ENCODE results near the gene RNF224. TPM values are rescaled to one million over a fixed set of nuclear protein-coding genes. Genes with fewer than 3 reads are reported as not detected.
A peak's percentile ranks its signal among the peaks of the same experiment; 100 is the strongest.

The RNF224 gene
- total RNA-seq, 2 experiments from 2014 or later, result not detected

DNA sequence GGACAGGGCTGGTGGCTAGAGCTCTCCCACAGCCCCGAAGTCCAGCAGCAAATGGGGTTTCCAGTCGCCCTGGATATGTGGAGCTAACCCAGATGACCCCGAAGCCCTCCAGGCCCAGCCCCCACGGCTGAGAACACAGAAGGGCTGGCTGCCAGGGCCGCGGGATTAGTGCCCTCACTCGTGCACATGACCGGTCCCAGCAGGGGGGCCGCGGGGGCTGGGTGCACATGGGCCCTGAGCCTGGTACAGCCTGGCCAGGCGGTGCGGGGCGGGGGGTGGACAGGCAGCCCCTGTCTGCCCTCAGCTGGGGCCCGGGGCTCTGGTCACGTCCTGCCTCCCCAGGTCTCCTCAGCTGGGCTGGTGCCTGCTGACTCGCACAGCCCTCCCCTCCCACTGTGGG, 32.9 kb upstream of the RNF224 start:
- Mint-ChIP-seq H3K36me3 (peaks cover 6% of the 10 kb centered on the region), H3K4me1 (ENCODE audit: low read depth) (peaks cover 13% of the 10 kb centered on the region), H3K9me3 (no peaks in the 10 kb centered on the region), H3K4me3 (no peak overlapping the region), H3K27ac (no peak overlapping the region), H3K27me3 (no peaks in the 10 kb centered on the region)
- ChIA-PET POLR2A (no interaction called here), CTCF (interaction anchor here (1.4 kb wide), 1 partner anchor 42 kb away, joined by 4 read pairs; no protein-coding TSS in a partner anchor)
- intact Hi-C loops (cut with micrococcal nuclease), result no loop called here
- no peak for DNase-seq

- DNase-seq, result no peak
- Mint-ChIP-seq H3K36me3 (peaks cover 6% of the 10 kb centered on the region), H3K27ac (no peak overlapping the region), H3K4me1 (ENCODE audit: low read depth) (peaks cover 10% of the 10 kb centered on the region), H3K27me3 (no peaks in the 10 kb centered on the region), H3K4me3 (no peak overlapping the region), H3K9me3 (no peaks in the 10 kb centered on the region)
- ChIA-PET CTCF (no interaction called here), POLR2A (no interaction called here)
- intact Hi-C loops (cut with micrococcal nuclease), result no loop called here
Measured at GRCh38 chr9:137194909-137195308, 32.4 kb upstream of the RNF224 start.

DNA sequence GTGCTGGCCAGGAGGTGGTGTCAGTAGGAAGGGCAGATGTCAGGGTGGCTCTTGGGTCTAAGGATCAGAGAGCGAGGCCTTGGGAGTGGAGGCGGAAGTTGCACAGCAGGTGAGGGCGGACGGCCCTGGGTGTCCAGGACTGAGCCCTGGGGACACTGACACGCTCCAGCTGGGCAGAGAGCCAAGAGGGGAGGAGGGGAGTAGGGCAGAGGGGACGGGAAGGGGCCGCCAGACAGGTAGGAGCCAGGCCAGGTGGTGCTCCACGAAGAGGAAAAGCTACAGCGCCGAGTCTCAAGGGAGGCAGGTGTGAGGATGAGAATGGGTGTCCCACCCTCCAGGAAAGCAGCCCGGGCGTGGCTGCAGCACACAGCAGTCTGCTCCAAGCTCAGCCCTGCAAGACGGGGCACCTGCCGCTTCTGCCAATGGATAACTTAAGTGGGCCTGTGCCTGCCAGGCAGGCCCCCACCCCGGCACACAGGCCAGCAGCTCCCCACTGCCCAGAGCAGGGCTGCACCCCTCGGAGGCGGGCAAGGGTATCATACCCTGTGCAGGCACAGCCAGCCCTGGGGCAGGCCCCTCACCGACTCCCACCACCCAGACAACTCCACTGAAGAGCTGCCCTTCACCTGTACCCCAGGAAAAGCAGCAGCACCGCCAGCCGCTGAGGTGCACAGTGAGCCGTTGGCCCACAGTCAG, 31.6 kb upstream of the RNF224 start:
- H3K27me3 Mint-ChIP-seq, result no peaks in the 10 kb centered on the region
- intact Hi-C loops (cut with micrococcal nuclease), result no loop called here
- H3K36me3 Mint-ChIP-seq, result peaks cover 3% of the 10 kb centered on the region
- H3K9me3 Mint-ChIP-seq, result no peaks in the 10 kb centered on the region
- H3K4me1 Mint-ChIP-seq (ENCODE audit: low read depth), result peaks cover 7% of the 10 kb centered on the region
- ChIA-PET CTCF (no interaction called here), POLR2A (no interaction called here)
- no peak overlapping the region for H3K4me3 Mint-ChIP-seq
- no peak for DNase-seq
- H3K27ac Mint-ChIP-seq, result no peak overlapping the region

- Mint-ChIP-seq H3K4me1 (ENCODE audit: low read depth) (peaks cover 15% of the 10 kb centered on the region), H3K9me3 (no peaks in the 10 kb centered on the region), H3K4me3 (no peak overlapping the region), H3K36me3 (no peaks in the 10 kb centered on the region), H3K27me3 (no peaks in the 10 kb centered on the region), H3K27ac (no peak overlapping the region)
- POLR2A ChIA-PET, result interaction anchor here (0.9 to 1.2 kb wide), 2 partner anchors 9 to 12 kb away, joined by 3 to 4 read pairs; no protein-coding TSS in a partner anchor
- intact Hi-C loops (cut with micrococcal nuclease), result no loop called here
- CTCF ChIA-PET, result interaction anchor here (1.3 to 2.2 kb wide), 3 partner anchors 9 to 76 kb away, joined by 3 to 8 read pairs (median 4); partner anchors contain the start of gene RNF224
- no peak for DNase-seq
Measured at GRCh38 chr9:137198051-137198901, 29.0 kb upstream of the RNF224 start.

DNA sequence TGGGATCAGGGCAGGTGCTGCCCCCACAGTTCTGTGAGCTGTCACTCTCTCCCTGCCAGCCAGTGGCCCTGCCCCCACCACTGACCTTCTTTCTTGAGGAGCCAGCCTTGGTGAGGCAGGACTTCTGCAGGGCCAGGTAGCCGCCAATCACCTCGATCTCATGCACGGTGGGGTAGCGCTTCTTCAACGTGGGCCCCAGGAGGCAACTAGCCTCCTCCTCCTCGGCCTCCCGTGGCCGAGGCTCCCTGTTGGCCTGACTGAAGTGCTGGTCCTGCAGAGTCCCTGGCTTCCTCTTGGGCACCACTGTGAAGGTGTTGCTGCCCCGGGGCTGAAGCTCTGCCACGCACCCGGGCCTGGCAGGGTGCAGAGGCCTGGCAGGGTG, 28.4 kb upstream of the RNF224 start:
- H3K27ac Mint-ChIP-seq, result no peak overlapping the region
- H3K9me3 Mint-ChIP-seq, result no peaks in the 10 kb centered on the region
- DNase-seq, result no peak
- intact Hi-C loops (cut with micrococcal nuclease), result no loop called here
- peaks cover 19% of the 10 kb centered on the region for H3K4me1 Mint-ChIP-seq (ENCODE audit: low read depth)
- no peaks in the 10 kb centered on the region for H3K36me3 Mint-ChIP-seq
- H3K27me3 Mint-ChIP-seq, result no peaks in the 10 kb centered on the region
- POLR2A ChIA-PET, result interaction anchor here (0.8 to 0.9 kb wide), 2 partner anchors 9 to 11 kb away, joined by 3 read pairs; no protein-coding TSS in a partner anchor
- CTCF ChIA-PET, result interaction anchor here (1.0 to 2.2 kb wide), 4 partner anchors 10 to 76 kb away, joined by 3 to 8 read pairs (median 4); partner anchors contain the start of gene RNF224
- peak overlapping the region; percentile 12 for H3K4me3 Mint-ChIP-seq

- Mint-ChIP-seq H3K27me3 (no peaks in the 10 kb centered on the region), H3K4me3 (peak overlapping the region; percentile 68), H3K27ac (peak overlapping the region; percentile 42), H3K36me3 (no peaks in the 10 kb centered on the region), H3K9me3 (no peaks in the 10 kb centered on the region), H3K4me1 (ENCODE audit: low read depth) (peaks cover 26% of the 10 kb centered on the region)
- DNase-seq, result no peak
- CTCF ChIA-PET, result interaction anchor here (1.0 to 2.2 kb wide), 4 partner anchors 10 to 77 kb away, joined by 3 to 8 read pairs (median 4); partner anchors contain the start of gene RNF224
- POLR2A ChIA-PET, result interaction anchor here (0.8 to 1.7 kb wide), 2 partner anchors 10 kb away, joined by 3 to 14 read pairs; partner anchors contain the start of genes ANAPC2 and SSNA1
- intact Hi-C loops (cut with micrococcal nuclease), result loop anchor here (1.0 to 10.0 kb wide), 4 partner anchors 11 to 315 kb away; partner anchors contain the start of genes ANAPC2, SSNA1, TRAF2 and TUBB4B
Measured at GRCh38 chr9:137199411-137200121, 27.7 kb upstream of the RNF224 start.

GRCh38 chr9:137200311-137201204, 26.7 kb upstream of the RNF224 start, which contains the start of gene TPRN:
TSS of gene TPRN (minus strand) at chr9:137200741. CDS start at chr9:137200711, 30 bp downstream.
- H3K27ac Mint-ChIP-seq, result peak within 1 kb of the TSS; percentile 67
- POLR2A ChIA-PET, result interaction anchor here (0.6 to 1.9 kb wide), 9 partner anchors 11 to 101 kb away, joined by 3 to 14 read pairs (median 3); partner anchors contain the start of genes ANAPC2, CYSRT1, DPP7 and NRARP
- H3K36me3 Mint-ChIP-seq, result peaks cover 5% of the 10 kb centered on the region
- H3K4me1 Mint-ChIP-seq (ENCODE audit: low read depth), result peaks cover 26% of the 10 kb centered on the region
- H3K9me3 Mint-ChIP-seq, result no peaks in the 10 kb centered on the region
- peak within 1 kb of the TSS; percentile 82 for H3K4me3 Mint-ChIP-seq
- CTCF ChIA-PET, result interaction anchor here (0.9 to 1.5 kb wide), 10 partner anchors 12 to 170 kb away, joined by 3 to 11 read pairs (median 3); partner anchors contain the start of genes ANAPC2, RNF208 and SSNA1
- peak; percentile 99 for DNase-seq
- intact Hi-C loops (cut with micrococcal nuclease), result loop anchor here (1.0 to 10.0 kb wide), 4 partner anchors 12 to 316 kb away; partner anchors contain the start of genes ANAPC2, SSNA1, TRAF2 and TUBB4B
- no peaks in the 10 kb centered on the region for H3K27me3 Mint-ChIP-seq

DNA sequence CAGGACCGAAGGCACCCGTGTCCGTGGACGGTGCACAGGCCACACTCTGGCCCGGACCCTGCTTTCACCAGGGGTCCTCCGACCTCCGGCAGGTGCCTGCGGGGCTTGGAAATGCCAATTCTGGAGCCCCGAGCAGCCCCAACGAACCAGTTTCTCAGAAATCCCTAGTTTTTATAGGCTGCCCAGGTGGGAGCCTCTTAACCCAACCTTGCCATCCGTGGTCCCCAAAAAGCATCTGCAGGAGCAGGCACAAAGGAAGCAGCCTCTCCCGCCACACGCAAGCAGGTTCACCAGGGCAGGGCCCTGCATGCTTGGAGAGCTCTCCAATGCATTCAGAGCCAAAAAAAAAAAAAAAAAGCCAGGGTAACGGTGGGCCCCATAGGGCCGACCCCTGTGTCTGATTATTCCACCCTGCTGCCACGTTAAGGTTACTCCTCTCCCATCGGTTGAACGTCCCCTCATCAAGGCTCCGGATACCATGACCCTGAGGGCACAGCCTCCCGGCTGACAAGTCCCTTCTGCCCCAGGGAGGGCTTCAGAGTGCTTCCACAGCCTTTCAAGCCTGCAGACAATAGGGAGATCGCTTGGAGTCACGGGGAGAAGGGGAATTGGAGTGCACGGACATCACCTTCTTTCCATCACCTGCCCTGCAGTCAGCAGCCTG, 26.0 kb upstream of the RNF224 start:
- peaks cover 31% of the 10 kb centered on the region for H3K4me1 Mint-ChIP-seq (ENCODE audit: low read depth)
- peak overlapping the region; percentile 67 for H3K27ac Mint-ChIP-seq
- DNase-seq, result no peak
- H3K9me3 Mint-ChIP-seq, result no peaks in the 10 kb centered on the region
- intact Hi-C loops (cut with micrococcal nuclease), result loop anchor here (2.0 to 10.0 kb wide), 2 partner anchors 39 to 317 kb away; partner anchors contain the start of genes TRAF2 and TUBB4B
- POLR2A ChIA-PET, result interaction anchor here (0.6 to 1.9 kb wide), 10 partner anchors 12 to 211 kb away, joined by 3 to 14 read pairs (median 4); partner anchors contain the start of genes ANAPC2, CYSRT1, DPP7 and NRARP
- no peaks in the 10 kb centered on the region for H3K27me3 Mint-ChIP-seq
- H3K36me3 Mint-ChIP-seq, result peaks cover 5% of the 10 kb centered on the region
- peak overlapping the region; percentile 82 for H3K4me3 Mint-ChIP-seq
- CTCF ChIA-PET, result interaction anchor here (0.9 to 1.5 kb wide), 12 partner anchors 13 to 359 kb away, joined by 3 to 11 read pairs (median 3); partner anchors contain the start of genes AJM1, ANAPC2, RNF208 and SSNA1

DNA sequence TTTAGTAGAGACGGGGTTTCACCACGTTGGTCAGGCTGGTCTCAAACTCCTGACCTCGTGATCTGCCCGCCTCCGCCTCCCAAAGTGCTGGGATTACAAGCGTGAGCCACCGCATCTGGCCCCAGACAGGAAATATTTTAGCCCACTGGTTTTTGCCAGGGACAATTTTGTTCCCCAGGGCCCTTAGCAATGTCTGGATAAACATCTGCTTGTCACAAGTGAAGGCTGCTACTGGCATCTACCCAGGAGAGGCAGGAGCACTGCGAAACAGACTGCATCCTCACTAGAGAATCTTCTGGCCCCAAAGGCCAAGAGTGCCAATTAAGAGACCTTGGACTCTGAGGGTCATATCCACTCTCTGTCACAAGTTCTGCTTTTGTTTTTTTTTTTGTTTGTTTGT, 24.3 kb upstream of the RNF224 start:
- H3K9me3 Mint-ChIP-seq, result no peaks in the 10 kb centered on the region
- no peak overlapping the region for H3K27ac Mint-ChIP-seq
- intact Hi-C loops (cut with micrococcal nuclease), result loop anchor here (10.0 kb wide), 1 partner anchor 318 kb away; the partner anchor contains the start of gene TRAF2
- no peak overlapping the region for H3K4me3 Mint-ChIP-seq
- DNase-seq, result no peak
- CTCF ChIA-PET, result interaction anchor here (0.6 kb wide), 1 partner anchor 83 kb away, joined by 3 read pairs; no protein-coding TSS in a partner anchor
- POLR2A ChIA-PET, result no interaction called here
- peaks cover 44% of the 10 kb centered on the region for H3K4me1 Mint-ChIP-seq (ENCODE audit: low read depth)
- H3K27me3 Mint-ChIP-seq, result no peaks in the 10 kb centered on the region
- peaks cover 13% of the 10 kb centered on the region for H3K36me3 Mint-ChIP-seq

GRCh38 chr9:137204731-137205125, 22.6 kb upstream of the RNF224 start:
- no peak for DNase-seq
- H3K36me3 Mint-ChIP-seq, result peaks cover 18% of the 10 kb centered on the region
- intact Hi-C loops (cut with micrococcal nuclease), result loop anchor here (1.0 to 10.0 kb wide), 3 partner anchors 16 to 320 kb away; partner anchors contain the start of genes ANAPC2, SSNA1 and TRAF2
- ChIA-PET CTCF (interaction anchor here (0.7 to 2.8 kb wide), 7 partner anchors 16 to 725 kb away, joined by 3 to 15 read pairs (median 8); partner anchors contain the start of genes ANAPC2, MAN1B1, RNF224 and SSNA1), POLR2A (interaction anchor here (0.6 to 3.1 kb wide), 8 partner anchors 12 to 119 kb away, joined by 3 to 10 read pairs (median 5); partner anchors contain the start of genes ANAPC2, MAN1B1, SSNA1 and TUBB4B)
- no peaks in the 10 kb centered on the region for H3K9me3 Mint-ChIP-seq
- peaks cover 43% of the 10 kb centered on the region for H3K4me1 Mint-ChIP-seq (ENCODE audit: low read depth)
- peak overlapping the region; percentile 88 for H3K27ac Mint-ChIP-seq
- H3K4me3 Mint-ChIP-seq, result peak overlapping the region; percentile 92
- no peaks in the 10 kb centered on the region for H3K27me3 Mint-ChIP-seq
